Stimulated activated CD4-positive, alpha-beta T cell treated with anti-CD3 and anti-CD28 coated beads, TNF-alpha, amount 100 ng/mL, for 1 hour (primary cell): ENCODE measurements around the gene KIF3A.

Experiments used
- DNase-seq, 3 donors: peaks; one replicate each; pipeline ENCODE4 v3.0.0-alpha.2; 2020; ENCODE audit warnings: low read depth in 3 of 3, low spot score in 1 of 3

KIF3A gene

DNA sequence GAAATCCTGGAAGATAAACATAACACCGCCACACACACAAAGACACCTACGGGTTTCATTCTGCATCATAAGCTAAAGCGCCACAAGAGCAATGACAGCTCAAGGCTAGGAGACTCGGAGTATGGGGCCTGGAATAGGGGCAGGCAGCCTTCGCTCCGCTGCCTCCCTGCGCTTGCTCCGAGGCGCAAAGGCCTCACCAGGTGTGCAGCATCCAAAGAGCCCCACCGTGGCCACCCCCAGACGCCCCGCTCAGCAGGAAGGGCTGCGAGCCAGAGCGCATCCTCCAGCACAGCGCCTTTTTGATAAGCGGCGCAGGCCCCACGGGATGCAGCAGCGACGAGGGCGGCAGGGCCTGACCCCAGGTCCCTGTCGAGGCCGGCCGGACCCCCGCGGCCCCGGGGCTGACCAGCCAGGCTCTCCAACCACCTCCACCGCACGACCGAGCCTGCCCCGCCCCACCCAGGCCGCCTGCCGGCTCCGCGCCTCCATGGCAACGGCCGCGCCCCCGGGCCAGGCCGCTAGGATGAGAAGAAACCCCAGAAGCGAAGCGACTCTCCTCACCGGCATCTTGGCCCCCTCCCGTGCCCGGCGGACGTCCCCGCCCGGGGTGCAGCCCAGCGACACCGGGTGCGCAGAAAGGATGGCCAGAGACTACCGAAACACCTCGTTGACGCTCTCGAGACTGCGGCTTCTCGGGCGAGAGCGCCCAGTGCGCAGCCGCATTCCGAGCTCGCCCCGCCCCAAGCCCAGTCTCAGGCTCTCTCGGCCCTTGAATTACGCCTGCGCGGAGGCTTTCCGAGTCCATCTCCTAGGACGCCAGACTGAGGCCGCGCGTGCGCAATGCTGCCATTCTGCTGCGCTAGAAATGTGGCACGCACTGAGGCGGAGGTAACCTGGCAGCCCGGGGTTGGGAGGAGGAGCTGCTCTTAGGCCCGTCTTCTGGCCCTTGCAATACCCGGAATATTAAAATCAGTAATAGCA lies at the start of gene KIF3A:
TSS of gene KIF3A (minus strand) at position 694 of the 981 bp plus-strand sequence. CDS start at position 567, 127 bp downstream.
- DNase-seq = peak; percentile 97 to 98 (median 98)

- DNase-seq = no peak
Measured at GRCh38 chr5:132787076-132787475, 49.7 kb upstream of the KIF3A start.

DNA sequence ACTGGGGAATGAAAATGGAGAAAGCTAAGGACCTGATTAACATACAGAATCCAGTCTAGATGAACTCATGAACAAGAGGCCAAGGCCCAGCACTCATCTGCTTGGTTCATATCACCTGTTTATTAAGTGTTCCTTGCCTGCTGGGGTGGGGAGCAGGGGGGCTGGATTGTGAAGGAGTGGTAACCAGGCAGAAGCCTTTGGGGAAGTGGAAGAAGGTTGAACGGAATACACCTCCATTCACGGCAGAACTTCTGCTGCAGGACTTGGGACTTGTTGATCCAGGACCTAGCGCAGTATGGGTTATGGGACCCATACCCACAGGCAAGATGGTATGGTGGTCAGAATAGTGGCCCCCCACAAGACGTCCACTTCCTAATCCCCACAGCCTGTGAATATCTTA lies 48.5 kb upstream of the KIF3A start:
- DNase-seq = no peak

GRCh38 chr5:132785365-132785764 lies 48.0 kb upstream of the KIF3A start:
- no peak for DNase-seq

DNA sequence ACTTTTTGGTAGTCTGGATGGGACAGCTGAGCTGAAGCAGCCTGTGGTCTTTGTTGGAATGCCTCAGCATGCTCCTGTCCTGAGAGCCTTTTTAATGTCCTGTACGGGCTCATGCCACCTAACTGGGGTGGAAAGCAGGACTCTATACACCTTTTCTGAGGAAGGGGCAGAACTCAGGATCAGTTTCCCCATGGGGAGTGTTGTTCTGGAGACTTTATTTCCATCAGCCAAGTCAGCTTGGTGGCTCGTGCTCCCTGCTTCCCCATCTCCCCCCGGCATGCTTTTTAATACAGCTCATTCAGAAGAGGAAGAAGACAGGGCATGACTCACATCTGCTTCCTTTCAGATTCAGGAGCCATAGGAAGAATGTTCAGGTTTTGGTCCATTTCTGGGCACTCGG lies 44.8 kb upstream of the KIF3A start:
- DNase-seq = no peak

DNA sequence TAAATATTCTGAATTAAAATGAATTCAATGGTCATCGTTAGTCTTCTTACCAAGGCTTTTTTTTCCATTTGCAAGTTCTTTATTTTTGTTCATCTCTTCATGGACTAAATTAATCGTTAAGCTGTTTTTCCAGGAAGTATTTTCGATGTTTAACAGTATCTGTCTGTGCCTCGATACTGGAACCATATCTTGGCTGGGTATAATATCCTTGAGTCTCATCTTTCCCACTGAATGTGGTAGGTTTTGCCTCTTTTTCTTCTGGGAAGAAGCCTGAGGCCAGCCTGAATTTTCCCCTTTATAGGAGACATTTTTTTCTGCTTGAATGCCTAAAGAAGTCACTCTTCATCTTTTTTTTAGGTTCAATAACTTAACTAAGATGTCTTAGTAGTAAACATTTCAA lies 43.7 kb upstream of the KIF3A start:
- no peak for DNase-seq

DNA sequence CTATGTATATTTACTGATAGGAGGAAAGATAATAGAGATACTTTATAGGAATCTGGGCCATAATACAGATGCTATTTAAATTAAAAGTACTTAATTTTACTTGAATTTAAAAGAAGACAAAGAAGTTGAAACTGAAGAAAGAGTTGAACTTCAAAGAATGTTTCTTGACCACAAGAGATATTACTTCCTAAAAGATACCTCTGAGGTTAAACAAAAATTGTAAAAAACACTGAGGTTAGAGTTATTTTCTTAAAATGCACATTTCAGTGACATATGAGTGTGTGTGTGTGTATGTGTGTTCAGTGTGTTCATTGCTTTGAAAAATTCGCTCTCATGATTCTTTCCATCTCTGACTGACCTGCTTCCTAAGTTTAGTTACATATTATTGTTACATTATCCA lies 43.2 kb upstream of the KIF3A start:
- no peak for DNase-seq

DNA sequence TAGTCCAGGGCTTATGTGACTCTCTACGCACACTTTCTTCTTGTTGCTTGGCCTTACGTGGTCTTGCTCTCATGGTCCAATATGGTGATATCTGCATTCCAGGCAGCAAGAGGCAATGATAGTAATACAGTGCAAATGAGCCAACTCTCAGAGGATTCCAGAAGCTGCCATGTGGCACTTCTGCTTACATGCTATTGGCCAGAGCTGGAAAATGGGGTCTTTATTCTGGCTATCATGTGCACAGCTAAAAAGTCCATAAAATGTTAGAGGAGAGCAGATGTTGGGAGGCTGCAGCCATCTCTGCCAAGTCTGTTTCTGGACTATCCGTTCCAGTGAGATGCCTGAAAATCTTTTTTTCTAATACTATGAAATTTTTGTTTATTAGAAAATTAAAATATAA lies 42.6 kb upstream of the KIF3A start:
- DNase-seq = no peak

DNA sequence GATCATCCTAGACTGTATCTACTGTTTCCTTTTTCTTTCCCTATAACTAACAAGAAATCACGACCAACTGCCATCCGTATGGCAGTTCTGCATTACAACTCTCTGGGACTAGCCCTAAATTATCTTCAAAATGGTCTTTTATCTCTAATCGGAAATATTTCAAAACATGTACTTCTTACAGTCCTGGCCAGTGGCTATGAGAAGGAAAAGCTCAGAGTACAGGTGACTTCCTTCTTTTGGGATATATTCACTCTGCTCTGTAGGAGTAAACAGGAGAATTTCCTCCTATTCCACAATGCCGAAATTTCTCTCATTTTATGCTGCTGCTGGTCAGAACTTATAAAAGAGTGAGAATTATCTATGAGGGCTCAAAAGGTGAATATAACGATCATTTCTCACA lies 41.5 kb upstream of the KIF3A start:
- no peak for DNase-seq

GRCh38 chr5:132778129-132778528 lies 40.8 kb upstream of the KIF3A start:
- no peak for DNase-seq

DNA sequence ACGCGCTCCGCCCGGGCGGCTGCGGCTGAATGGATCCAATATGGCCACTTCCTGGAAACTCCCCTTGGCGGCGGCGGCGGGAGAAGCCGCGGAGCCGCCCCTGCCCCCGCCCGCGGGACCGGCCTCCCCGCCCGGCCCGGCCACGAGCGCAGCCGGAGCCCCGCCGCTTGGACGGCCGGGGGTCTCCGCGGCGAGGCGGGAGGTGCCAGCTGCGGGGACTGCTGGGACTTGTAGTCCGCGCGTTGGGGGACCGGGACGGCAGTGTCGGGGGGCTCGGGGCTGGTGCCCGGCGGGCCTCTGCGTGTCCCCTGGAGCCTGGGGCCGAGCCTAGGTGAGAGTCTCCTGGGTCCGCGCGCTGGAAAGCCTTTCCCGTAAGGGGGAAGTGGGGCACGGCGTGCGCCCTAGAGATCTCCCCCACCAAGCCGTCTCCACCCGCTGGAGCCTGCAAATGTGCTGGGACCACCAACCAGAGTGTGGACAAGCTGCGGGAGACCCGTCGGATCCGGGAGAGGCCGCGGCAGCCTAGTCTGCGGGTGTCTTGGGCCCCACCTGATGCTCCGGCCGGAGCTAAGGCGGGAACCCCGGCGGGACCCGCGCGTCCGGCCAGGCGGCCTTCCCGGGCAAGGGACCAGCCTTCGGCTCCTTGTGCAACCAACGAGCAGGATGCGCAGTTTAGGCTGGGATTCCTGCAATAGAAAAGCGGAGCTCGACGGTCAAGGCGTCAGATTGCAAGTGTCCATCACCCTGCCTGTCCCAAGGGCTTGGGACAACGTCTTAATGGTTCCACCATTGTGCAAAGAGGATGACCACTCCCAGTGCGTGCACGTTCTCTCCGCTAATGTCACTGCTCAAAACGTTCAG lies 40.1 kb upstream of the KIF3A start, which contains the start of gene SEPTIN8:
TSS of gene SEPTIN8 (minus strand) at position 31 of the 861 bp plus-strand sequence. CDS start 102 bp downstream, outside the sequence.
- DNase-seq = peak in 2 of 3 donors; percentile 7 to 23

GRCh38 chr5:132776938-132777208 lies 39.5 kb upstream of the KIF3A start:
- DNase-seq = no peak

- no peak for DNase-seq
Measured at GRCh38 chr5:132776131-132776937, 39.0 kb upstream of the KIF3A start.

DNA sequence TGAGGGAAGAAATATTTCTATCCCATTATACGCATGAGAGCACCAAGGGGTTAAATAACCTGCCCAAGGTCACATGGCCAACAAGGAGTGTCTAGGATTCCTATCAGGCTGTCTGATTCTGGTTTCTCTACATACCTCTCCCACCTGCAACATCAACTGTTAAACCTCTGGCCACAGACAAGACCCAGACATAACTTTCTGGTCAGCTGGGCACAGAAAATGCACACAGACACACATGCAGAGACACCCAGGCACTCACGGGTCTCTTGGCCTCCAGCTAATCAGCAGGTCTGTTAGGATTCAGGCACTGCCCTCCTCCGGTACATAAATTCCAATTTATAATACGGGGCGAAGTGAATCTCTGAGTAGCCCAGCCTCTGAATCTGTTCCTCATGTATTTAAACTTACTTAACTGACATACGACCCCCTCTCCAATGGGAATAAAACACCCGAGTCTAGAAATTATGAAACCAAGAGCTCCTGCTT lies 38.2 kb upstream of the KIF3A start:
- no peak for DNase-seq

DNA sequence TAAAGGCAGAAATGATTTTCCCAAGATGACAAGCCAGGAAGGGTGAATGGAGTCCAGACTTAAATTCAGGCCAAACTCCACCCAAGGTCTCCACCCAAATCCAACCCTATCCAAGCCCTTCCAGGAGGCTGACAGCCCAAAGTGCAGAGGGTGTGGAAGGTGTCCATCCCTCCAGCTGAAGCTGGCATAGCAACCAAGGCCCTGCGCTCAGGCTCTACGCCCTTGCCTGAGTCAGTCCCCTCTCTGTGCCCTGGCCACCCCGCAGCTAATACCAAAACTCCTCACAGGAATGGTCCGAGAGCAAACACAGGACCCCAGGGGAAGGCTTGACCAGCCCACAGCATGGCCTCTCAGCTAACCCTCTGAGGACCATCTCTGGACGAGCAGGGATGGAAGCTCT lies 37.5 kb upstream of the KIF3A start:
- DNase-seq = no peak

DNA sequence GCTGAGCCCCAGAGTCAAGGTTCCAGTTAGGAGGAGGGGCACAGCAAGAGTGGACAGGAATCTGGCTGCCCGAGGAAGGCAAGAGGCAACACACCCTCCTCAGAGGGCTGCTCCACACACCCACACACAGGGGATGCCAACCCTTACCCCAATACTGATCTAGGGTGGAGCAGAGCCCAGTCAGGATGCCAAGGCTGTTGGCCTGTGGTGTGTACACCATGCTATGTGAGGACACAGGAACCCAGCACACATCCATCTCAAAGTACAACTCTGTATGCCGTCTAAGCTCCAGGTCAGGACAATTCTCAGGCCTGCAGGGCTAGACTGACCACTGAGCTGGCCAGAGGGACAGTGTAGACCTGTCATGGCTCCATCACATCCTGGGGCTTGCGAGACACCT lies 37.1 kb upstream of the KIF3A start:
- DNase-seq = no peak

- DNase-seq = no peak
Measured at GRCh38 chr5:132773601-132774355, 36.4 kb upstream of the KIF3A start.

- no peak for DNase-seq
Measured at GRCh38 chr5:132773114-132773513, 35.8 kb upstream of the KIF3A start.

GRCh38 chr5:132772291-132773070 lies 35.1 kb upstream of the KIF3A start:
- no peak for DNase-seq
